ENCODE measurements around the gene FKRP.
A peak's percentile ranks its signal among the peaks of the same experiment; 100 is the strongest.
"Not testable (repeated sequence)": the region's sequence is repeated elsewhere in the genome, so short reads cannot be mapped to it uniquely, and the experiment has no call there.

Gene FKRP

GRCh38 chr19:46710687-46711086 is 35.2 kb upstream of the FKRP start:
- DNase-seq (ENCODE audit: low spot score) = no peak
- TF ChIP-seq, protein P1, sequence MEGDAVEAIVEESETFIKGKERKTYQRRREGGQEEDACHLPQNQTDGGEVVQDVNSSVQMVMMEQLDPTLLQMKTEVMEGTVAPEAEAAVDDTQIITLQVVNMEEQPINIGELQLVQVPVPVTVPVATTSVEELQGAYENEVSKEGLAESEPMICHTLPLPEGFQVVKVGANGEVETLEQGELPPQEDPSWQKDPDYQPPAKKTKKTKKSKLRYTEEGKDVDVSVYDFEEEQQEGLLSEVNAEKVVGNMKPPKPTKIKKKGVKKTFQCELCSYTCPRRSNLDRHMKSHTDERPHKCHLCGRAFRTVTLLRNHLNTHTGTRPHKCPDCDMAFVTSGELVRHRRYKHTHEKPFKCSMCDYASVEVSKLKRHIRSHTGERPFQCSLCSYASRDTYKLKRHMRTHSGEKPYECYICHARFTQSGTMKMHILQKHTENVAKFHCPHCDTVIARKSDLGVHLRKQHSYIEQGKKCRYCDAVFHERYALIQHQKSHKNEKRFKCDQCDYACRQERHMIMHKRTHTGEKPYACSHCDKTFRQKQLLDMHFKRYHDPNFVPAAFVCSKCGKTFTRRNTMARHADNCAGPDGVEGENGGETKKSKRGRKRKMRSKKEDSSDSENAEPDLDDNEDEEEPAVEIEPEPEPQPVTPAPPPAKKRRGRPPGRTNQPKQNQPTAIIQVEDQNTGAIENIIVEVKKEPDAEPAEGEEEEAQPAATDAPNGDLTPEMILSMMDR (IDR thresholded peaks at IDR 0.05; ENCODE audit: extremely low read depth, insufficient read depth, missing control alignments) = no peak

GRCh38 chr19:46712768-46713338 is 33.0 kb upstream of the FKRP start:
- DNase-seq (ENCODE audit: low spot score); in situ Hi-C loops (cut with MboI; ENCODE audit: low pct_unique_long_range_greater_than_20kb, low sequenced_read_pairs, unreplicated experiment): not testable (repeated sequence)

More at GRCh38 chr19:46710687-46711086, 35.2 kb upstream of the FKRP start:
- in situ Hi-C loops (cut with MboI; ENCODE audit: low pct_unique_long_range_greater_than_20kb, low sequenced_read_pairs, unreplicated experiment) = no loop called here

DNA sequence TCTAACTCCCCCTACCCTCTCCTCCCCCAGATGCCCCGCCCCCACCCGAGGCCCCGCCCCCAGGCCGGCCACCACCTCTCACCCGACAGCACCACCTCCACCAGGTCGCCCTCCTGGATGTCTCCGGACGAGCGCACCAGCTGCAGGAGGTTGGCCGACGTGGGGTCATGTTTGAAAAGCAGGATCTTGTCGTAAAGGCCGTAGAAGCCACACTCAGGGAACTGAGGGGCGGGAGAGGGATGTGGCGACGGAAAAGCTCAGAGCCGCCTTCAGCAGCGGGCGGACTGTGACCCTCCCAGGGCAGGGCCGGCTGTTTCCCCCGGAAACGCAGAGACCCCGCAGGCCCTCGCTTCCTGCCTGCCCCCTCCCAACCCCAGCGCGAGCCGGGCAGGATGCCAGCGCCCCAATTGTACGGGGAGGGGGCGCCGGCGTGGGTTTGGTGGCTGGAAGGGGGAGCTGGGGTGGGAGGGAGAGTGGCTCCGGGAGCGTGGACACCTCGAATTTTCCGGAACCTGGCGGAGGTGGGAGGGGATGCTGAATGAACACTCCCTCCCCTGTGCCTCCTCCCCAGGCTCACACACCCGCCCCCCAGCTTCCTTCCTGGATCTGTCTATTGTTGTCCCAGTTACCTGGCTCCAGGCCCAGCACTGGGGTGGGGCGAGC is 31.9 kb upstream of the FKRP start:
- in situ Hi-C loops (cut with MboI; ENCODE audit: low pct_unique_long_range_greater_than_20kb, low sequenced_read_pairs, unreplicated experiment) = no loop called here
- DNase-seq (ENCODE audit: low spot score) = peak; percentile 86

GRCh38 chr19:46714444-46715106 is 31.3 kb upstream of the FKRP start:
- peak; percentile 90 for DNase-seq (ENCODE audit: low spot score)
- TF ChIP-seq, protein P1 (IDR thresholded peaks at IDR 0.05; ENCODE audit: extremely low read depth, insufficient read depth, missing control alignments) = no peak
- in situ Hi-C loops (cut with MboI; ENCODE audit: low pct_unique_long_range_greater_than_20kb, low sequenced_read_pairs, unreplicated experiment) = no loop called here

More for the DNA sequence above, 31.9 kb upstream of the FKRP start:
- TF ChIP-seq, protein P1 (IDR thresholded peaks at IDR 0.05; ENCODE audit: extremely low read depth, insufficient read depth, missing control alignments) = no peak

DNA sequence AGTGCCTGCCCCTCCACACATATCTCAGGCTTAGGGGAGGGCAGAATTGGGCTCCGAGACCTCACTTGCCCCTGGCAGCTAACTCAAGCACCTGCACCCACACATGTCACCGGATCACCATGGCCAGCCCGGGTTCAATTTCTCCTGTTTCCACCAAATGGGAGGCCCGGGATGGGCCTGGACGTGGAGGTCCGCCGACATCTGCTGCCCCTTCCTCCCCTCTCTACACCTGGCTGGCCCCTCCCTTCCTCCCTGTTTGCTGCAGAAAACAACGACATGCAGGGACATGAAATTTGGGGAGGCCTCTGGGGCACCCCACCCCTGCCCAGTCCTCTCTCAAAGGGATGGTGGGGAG is 30.3 kb upstream of the FKRP start:
- TF ChIP-seq, protein P1 (IDR thresholded peaks at IDR 0.05; ENCODE audit: extremely low read depth, insufficient read depth, missing control alignments) = no peak
- in situ Hi-C loops (cut with MboI; ENCODE audit: low pct_unique_long_range_greater_than_20kb, low sequenced_read_pairs, unreplicated experiment) = no loop called here
- DNase-seq (ENCODE audit: low spot score) = no peak

- TF ChIP-seq, protein P1 (IDR thresholded peaks at IDR 0.05; ENCODE audit: extremely low read depth, insufficient read depth, missing control alignments) = no peak
- in situ Hi-C loops (cut with MboI; ENCODE audit: low pct_unique_long_range_greater_than_20kb, low sequenced_read_pairs, unreplicated experiment) = no loop called here
- DNase-seq (ENCODE audit: low spot score) = no peak
Measured at GRCh38 chr19:46715975-46716671, 29.7 kb upstream of the FKRP start.

DNA sequence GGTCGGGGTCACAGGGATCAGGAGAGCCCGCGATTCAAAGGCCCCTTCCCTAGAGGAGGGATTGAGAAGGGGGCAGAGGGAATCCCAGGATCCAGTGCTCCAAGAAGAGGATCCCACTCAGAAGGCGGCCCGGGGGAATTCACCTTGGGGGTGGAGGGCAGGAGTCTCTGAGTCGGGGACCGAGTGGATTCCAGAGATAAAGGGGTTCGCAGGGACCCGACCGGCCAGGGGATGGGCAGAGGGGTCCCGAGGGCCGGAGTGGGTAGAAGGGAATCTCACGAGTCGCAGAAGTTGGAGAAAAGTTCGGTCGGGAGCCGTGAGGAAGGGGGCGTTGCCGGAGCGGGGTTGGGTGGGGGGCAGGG is 29.2 kb upstream of the FKRP start:
- in situ Hi-C loops (cut with MboI; ENCODE audit: low pct_unique_long_range_greater_than_20kb, low sequenced_read_pairs, unreplicated experiment) = no loop called here
- TF ChIP-seq, protein P1 (IDR thresholded peaks at IDR 0.05; ENCODE audit: extremely low read depth, insufficient read depth, missing control alignments) = no peak
- no peak for DNase-seq (ENCODE audit: low spot score)
